Skeletal muscle satellite cell (primary cell): Measurements from ENCODE around the gene RERE.

Source experiments
- H3K27me3 ChIP-seq: 2 replicates; pipeline ENCODE4 v1.7.0; 2013; ENCODE audit warnings: low read length; ENCODE audit not compliant: control insufficient read depth, insufficient read depth
- H3K36me3 ChIP-seq: 2 replicates; pipeline ENCODE4 v1.7.0; 2013; ENCODE audit warnings: mild to moderate bottlenecking, control low read depth, low read length; ENCODE audit not compliant: insufficient read depth
- H3K4me1 ChIP-seq: 2 replicates; pipeline ENCODE4 v1.7.0; 2013; ENCODE audit warnings: low read length; ENCODE audit not compliant: control insufficient read depth, insufficient read depth
- H3K4me2 ChIP-seq: 2 replicates; pipeline ENCODE4 v1.7.0; 2013; ENCODE audit warnings: mild to moderate bottlenecking, low read length
- H3K4me3 ChIP-seq: 2 replicates; pipeline ENCODE4 v1.7.0; 2013; ENCODE audit warnings: low read length
- H3K9ac ChIP-seq: 2 replicates; pipeline ENCODE4 v1.7.0; 2013; ENCODE audit warnings: mild to moderate bottlenecking, low read depth, low read length, moderate library complexity
- H3K9me3 ChIP-seq: replicated peaks from 2 replicates; pipeline ENCODE4 v1.7.0; 2013; ENCODE audit warnings: mild to moderate bottlenecking, control low read depth, low read length

Gene RERE

GRCh38 chr1:8377271-8377981 is 440.0 kb downstream of the RERE start:
- Histone ChIP-seq H3K4me2 (no peak overlapping the region), H3K36me3 (peaks cover 39% of the 10 kb centered on the region), H3K27me3 (no peaks in the 10 kb centered on the region), H3K4me1 (peaks cover 61% of the 10 kb centered on the region), H3K9ac (no peak overlapping the region), H3K9me3 (no peaks in the 10 kb centered on the region), H3K4me3 (no peak overlapping the region)

- H3K27me3 ChIP-seq = no peaks in the 10 kb centered on the region
- H3K4me3 ChIP-seq = no peak overlapping the region
- H3K9me3 ChIP-seq = no peaks in the 10 kb centered on the region
- peaks cover 61% of the 10 kb centered on the region for H3K4me1 ChIP-seq
- H3K36me3 ChIP-seq = peaks cover 39% of the 10 kb centered on the region
- H3K9ac ChIP-seq = no peak overlapping the region
- no peak overlapping the region for H3K4me2 ChIP-seq
Observed at GRCh38 chr1:8376358-8376840, 441.0 kb downstream of the RERE start.

GRCh38 chr1:8374812-8375211 is 442.6 kb downstream of the RERE start:
- Histone ChIP-seq H3K9me3 (no peaks in the 10 kb centered on the region), H3K4me2 (peak overlapping the region; percentile 76), H3K36me3 (peaks cover 32% of the 10 kb centered on the region), H3K4me1 (peaks cover 73% of the 10 kb centered on the region), H3K27me3 (no peaks in the 10 kb centered on the region), H3K9ac (peak overlapping the region; percentile 81), H3K4me3 (no peak overlapping the region)

GRCh38 chr1:8374356-8374755 is 443.1 kb downstream of the RERE start:
- H3K4me1 ChIP-seq = peaks cover 72% of the 10 kb centered on the region
- no peak overlapping the region for H3K4me3 ChIP-seq
- peak overlapping the region; percentile 76 for H3K4me2 ChIP-seq
- H3K27me3 ChIP-seq = no peaks in the 10 kb centered on the region
- H3K36me3 ChIP-seq = peaks cover 28% of the 10 kb centered on the region
- H3K9me3 ChIP-seq = no peaks in the 10 kb centered on the region
- H3K9ac ChIP-seq = peak overlapping the region; percentile 81

GRCh38 chr1:8373581-8374241 is 443.7 kb downstream of the RERE start:
- Histone ChIP-seq H3K27me3 (no peaks in the 10 kb centered on the region), H3K9me3 (no peaks in the 10 kb centered on the region), H3K4me2 (peak overlapping the region; percentile 76), H3K4me1 (peaks cover 72% of the 10 kb centered on the region), H3K36me3 (peaks cover 28% of the 10 kb centered on the region), H3K9ac (peak overlapping the region; percentile 81), H3K4me3 (peak overlapping the region; percentile 15)

GRCh38 chr1:8373125-8373524 is 444.3 kb downstream of the RERE start:
- Histone ChIP-seq H3K36me3 (peaks cover 28% of the 10 kb centered on the region), H3K4me3 (peak overlapping the region; percentile 15), H3K4me1 (peaks cover 66% of the 10 kb centered on the region), H3K9me3 (no peaks in the 10 kb centered on the region), H3K27me3 (no peaks in the 10 kb centered on the region), H3K4me2 (peak overlapping the region; percentile 76), H3K9ac (peak overlapping the region; percentile 81)

- Histone ChIP-seq H3K4me3 (no peak overlapping the region), H3K4me1 (peaks cover 64% of the 10 kb centered on the region), H3K36me3 (peaks cover 23% of the 10 kb centered on the region), H3K9me3 (no peaks in the 10 kb centered on the region), H3K27me3 (no peaks in the 10 kb centered on the region), H3K9ac (peak overlapping the region; percentile 81), H3K4me2 (peak overlapping the region; percentile 13)
Observed at GRCh38 chr1:8371372-8371991, 446.0 kb downstream of the RERE start.

GRCh38 chr1:8370905-8371315 is 446.5 kb downstream of the RERE start:
- Histone ChIP-seq H3K4me2 (peak overlapping the region; percentile 59), H3K4me1 (peaks cover 64% of the 10 kb centered on the region), H3K27me3 (no peaks in the 10 kb centered on the region), H3K9ac (peak overlapping the region; percentile 81), H3K36me3 (peaks cover 29% of the 10 kb centered on the region), H3K9me3 (no peaks in the 10 kb centered on the region), H3K4me3 (peak overlapping the region; percentile 8)

- no peaks in the 10 kb centered on the region for H3K9me3 ChIP-seq
- H3K4me3 ChIP-seq = peak overlapping the region; percentile 41
- H3K27me3 ChIP-seq = no peaks in the 10 kb centered on the region
- H3K4me2 ChIP-seq = peak overlapping the region; percentile 59
- peaks cover 34% of the 10 kb centered on the region for H3K36me3 ChIP-seq
- peaks cover 64% of the 10 kb centered on the region for H3K4me1 ChIP-seq
- H3K9ac ChIP-seq = peak overlapping the region; percentile 81
Observed at GRCh38 chr1:8370046-8370881, 447.2 kb downstream of the RERE start.

- H3K9ac ChIP-seq = peak overlapping the region; percentile 27
- no peak overlapping the region for H3K4me3 ChIP-seq
- no peaks in the 10 kb centered on the region for H3K9me3 ChIP-seq
- H3K4me1 ChIP-seq = peaks cover 52% of the 10 kb centered on the region
- peaks cover 40% of the 10 kb centered on the region for H3K36me3 ChIP-seq
- no peaks in the 10 kb centered on the region for H3K27me3 ChIP-seq
- no peak overlapping the region for H3K4me2 ChIP-seq
Observed at GRCh38 chr1:8368956-8369639, 448.3 kb downstream of the RERE start.
